ENCODE results near the gene TRMT61A.

TRMT61A gene

GRCh38 chr14:103533999-103534575, 5.1 kb downstream of the TRMT61A start:
- H3K27ac ChIP-seq: no peak overlapping the region
- H3K9ac ChIP-seq (ENCODE audit: insufficient read length): no peak overlapping the region
- DNase-seq (ENCODE audit: low read depth, low spot score): no peak
- no peak for TF ChIP-seq POLR2AphosphoS5 (IDR thresholded peaks at IDR 0.05; ENCODE audit: borderline replicate concordance, low read depth, low read length)
- no peak for TF ChIP-seq FOXP2 (optimal IDR thresholded peaks at IDR 0.05; ENCODE audit: control extremely low read depth, extremely low read length, insufficient read depth)
- H3K4me3 ChIP-seq: no peak overlapping the region
- no peaks in the 10 kb centered on the region for H3K9me3 ChIP-seq (ENCODE audit: low read depth, low read length)
- H3K36me3 ChIP-seq (ENCODE audit: insufficient read depth, low read length): peaks cover 9% of the 10 kb centered on the region; the same call in 1 of the 2 replicates

DNA sequence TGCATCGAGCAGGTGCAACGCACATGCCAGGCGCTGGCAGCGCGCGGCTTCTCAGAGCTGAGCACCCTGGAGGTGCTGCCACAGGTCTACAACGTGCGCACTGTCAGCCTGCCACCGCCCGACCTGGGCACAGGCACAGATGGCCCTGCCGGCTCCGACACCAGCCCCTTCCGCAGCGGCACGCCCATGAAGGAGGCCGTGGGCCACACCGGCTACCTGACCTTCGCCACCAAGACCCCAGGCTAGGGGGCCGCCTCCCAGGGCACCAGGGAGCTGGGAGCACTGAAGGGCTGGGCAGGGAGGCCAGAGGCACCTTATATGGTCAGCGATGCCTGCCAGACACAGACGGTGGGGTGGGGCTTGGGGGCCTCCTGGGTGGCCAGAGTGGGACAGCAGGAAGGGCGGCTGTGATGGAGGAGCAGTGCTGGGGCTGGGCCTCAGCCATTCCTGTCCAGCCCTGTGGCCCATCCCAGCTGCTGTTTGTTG, 5.6 kb downstream of the TRMT61A start:
- H3K9me3 ChIP-seq (ENCODE audit: low read depth, low read length): no peaks in the 10 kb centered on the region
- H3K9ac ChIP-seq (ENCODE audit: insufficient read length): no peak overlapping the region
- no peak for DNase-seq (ENCODE audit: low read depth, low spot score)
- H3K36me3 ChIP-seq (ENCODE audit: insufficient read depth, low read length): peaks cover 9% of the 10 kb centered on the region; the same call in 1 of the 2 replicates
- no peak for TF ChIP-seq POLR2AphosphoS5 (IDR thresholded peaks at IDR 0.05; ENCODE audit: borderline replicate concordance, low read depth, low read length)
- TF ChIP-seq EZH2 (IDR thresholded peaks at IDR 0.05): no peak
- TF ChIP-seq FOXP2 (optimal IDR thresholded peaks at IDR 0.05; ENCODE audit: control extremely low read depth, extremely low read length, insufficient read depth): no peak
- H3K4me3 ChIP-seq: no peak overlapping the region
- no peak overlapping the region for H3K27ac ChIP-seq

- Histone ChIP-seq H3K36me3 (ENCODE audit: insufficient read depth, low read length) (peaks cover 6% of the 10 kb centered on the region; the same call in 1 of the 2 replicates), H3K9me3 (ENCODE audit: low read depth, low read length) (no peaks in the 10 kb centered on the region)
- TF ChIP-seq EZH2 (IDR thresholded peaks at IDR 0.05): no peak
- no peak for TF ChIP-seq POLR2AphosphoS5 (IDR thresholded peaks at IDR 0.05; ENCODE audit: borderline replicate concordance, low read depth, low read length)
- no peak for TF ChIP-seq FOXP2 (optimal IDR thresholded peaks at IDR 0.05; ENCODE audit: control extremely low read depth, extremely low read length, insufficient read depth)
These were observed 6.3 kb downstream of the TRMT61A start for GRCh38 chr14:103535081-103535890.

GRCh38 chr14:103535891-103536565, 7.0 kb downstream of the TRMT61A start:
- H3K36me3 ChIP-seq (ENCODE audit: insufficient read depth, low read length): no peaks in the 10 kb centered on the region; the same call in 1 of the 2 replicates
- no peaks in the 10 kb centered on the region for H3K9me3 ChIP-seq (ENCODE audit: low read depth, low read length)
- no peak for DNase-seq (ENCODE audit: low read depth, low spot score)
- TF ChIP-seq EZH2 (IDR thresholded peaks at IDR 0.05) (no peak), POLR2AphosphoS5 (IDR thresholded peaks at IDR 0.05; ENCODE audit: borderline replicate concordance, low read depth, low read length) (no peak), FOXP2 (optimal IDR thresholded peaks at IDR 0.05; ENCODE audit: control extremely low read depth, extremely low read length, insufficient read depth) (no peak)
- no peak overlapping the region for H3K4me3 ChIP-seq
- H3K27ac ChIP-seq: no peak overlapping the region
- no peak overlapping the region for H3K9ac ChIP-seq (ENCODE audit: insufficient read length)

More at GRCh38 chr14:103535081-103535890, 6.3 kb downstream of the TRMT61A start:
- no peak overlapping the region for H3K4me3 ChIP-seq
- H3K9ac ChIP-seq (ENCODE audit: insufficient read length): no peak overlapping the region
- no peak overlapping the region for H3K27ac ChIP-seq
- DNase-seq (ENCODE audit: low read depth, low spot score): no peak

DNA sequence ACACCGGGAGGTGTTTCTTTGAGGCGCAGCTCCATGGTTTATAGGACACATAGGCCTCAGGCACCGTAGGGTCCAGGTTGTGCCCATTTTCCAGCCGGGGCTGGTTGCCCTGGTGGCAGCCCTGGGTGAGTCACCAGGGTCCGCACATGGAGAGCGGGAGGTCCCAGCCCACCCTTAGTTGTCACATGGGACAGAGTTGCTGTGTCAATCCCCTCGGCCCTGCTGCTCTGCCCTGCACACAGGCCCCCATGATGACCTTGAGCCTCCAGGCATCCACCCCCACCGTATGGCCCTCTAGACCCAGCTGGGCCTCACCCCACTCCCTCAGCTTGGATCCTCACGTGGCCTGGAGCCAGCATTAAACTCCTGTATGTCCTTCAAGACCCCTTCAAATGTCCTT, 7.7 kb downstream of the TRMT61A start:
- TF ChIP-seq EZH2 (IDR thresholded peaks at IDR 0.05) (no peak), POLR2AphosphoS5 (IDR thresholded peaks at IDR 0.05; ENCODE audit: borderline replicate concordance, low read depth, low read length) (no peak), FOXP2 (optimal IDR thresholded peaks at IDR 0.05; ENCODE audit: control extremely low read depth, extremely low read length, insufficient read depth) (no peak)
- H3K9me3 ChIP-seq (ENCODE audit: low read depth, low read length): no peaks in the 10 kb centered on the region
- H3K4me3 ChIP-seq: no peak overlapping the region
- H3K9ac ChIP-seq (ENCODE audit: insufficient read length): no peak overlapping the region
- H3K36me3 ChIP-seq (ENCODE audit: insufficient read depth, low read length): no peaks in the 10 kb centered on the region; the same call in 1 of the 2 replicates
- no peak for DNase-seq (ENCODE audit: low read depth, low spot score)
- H3K27ac ChIP-seq: no peak overlapping the region

GRCh38 chr14:103537175-103537990, 8.4 kb downstream of the TRMT61A start:
- DNase-seq (ENCODE audit: low read depth, low spot score): no peak
- no peak overlapping the region for H3K4me3 ChIP-seq
- no peaks in the 10 kb centered on the region; the same call in 1 of the 2 replicates for H3K36me3 ChIP-seq (ENCODE audit: insufficient read depth, low read length)
- no peaks in the 10 kb centered on the region for H3K9me3 ChIP-seq (ENCODE audit: low read depth, low read length)
- H3K27ac ChIP-seq: 0 out of 2 replicates have a peak overlapping the region, but pooled peaks have one; percentile 19
- TF ChIP-seq FOXP2 (optimal IDR thresholded peaks at IDR 0.05; ENCODE audit: control extremely low read depth, extremely low read length, insufficient read depth) (no peak), EZH2 (IDR thresholded peaks at IDR 0.05) (no peak), POLR2AphosphoS5 (IDR thresholded peaks at IDR 0.05; ENCODE audit: borderline replicate concordance, low read depth, low read length) (no peak)
- no peak overlapping the region for H3K9ac ChIP-seq (ENCODE audit: insufficient read length)

DNA sequence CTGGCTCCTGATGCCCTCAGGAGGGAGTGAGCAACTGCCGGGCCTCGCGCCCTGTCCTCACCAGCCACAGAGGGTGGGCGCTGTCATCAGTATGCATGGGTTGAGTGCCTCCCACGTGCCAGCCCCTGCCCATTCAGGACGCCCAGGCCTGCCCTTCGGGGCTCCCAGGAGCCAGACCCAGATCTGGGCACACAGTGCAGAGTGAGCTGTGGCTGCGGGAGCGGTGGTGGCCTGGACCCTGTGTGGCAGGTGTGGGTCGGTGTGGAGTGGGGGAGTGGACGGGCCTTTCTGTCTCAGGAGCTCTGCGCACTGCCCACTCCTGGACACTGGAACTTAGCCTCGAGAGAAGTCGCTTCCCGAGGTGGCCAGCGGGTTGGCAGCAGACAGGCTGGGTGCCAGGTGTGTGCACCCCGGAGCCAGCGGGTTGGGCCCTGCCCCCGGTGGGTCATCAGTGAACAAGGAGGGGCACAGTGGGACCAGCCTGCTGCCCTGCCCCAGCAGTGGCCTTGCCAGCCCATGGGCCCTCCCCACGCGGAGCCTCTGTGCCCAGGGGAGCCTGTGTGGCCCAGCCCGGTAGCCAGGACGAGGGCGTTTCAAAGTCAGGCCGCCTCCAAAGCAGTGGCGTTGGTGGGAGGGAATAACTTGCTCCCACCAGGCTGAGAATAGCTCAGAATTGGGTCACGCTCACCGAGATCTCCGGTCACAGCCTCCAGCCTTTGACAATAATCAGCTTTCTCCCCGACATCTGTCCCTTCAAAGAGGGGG, 9.5 kb downstream of the TRMT61A start:
- Histone ChIP-seq H3K9ac (ENCODE audit: insufficient read length) (no peak overlapping the region), H3K36me3 (ENCODE audit: insufficient read depth, low read length) (no peaks in the 10 kb centered on the region; the same call in 1 of the 2 replicates), H3K9me3 (ENCODE audit: low read depth, low read length) (no peaks in the 10 kb centered on the region), H3K27ac (no peak overlapping the region), H3K4me3 (no peak overlapping the region)
- DNase-seq (ENCODE audit: low read depth, low spot score): no peak
- TF ChIP-seq FOXP2 (optimal IDR thresholded peaks at IDR 0.05; ENCODE audit: control extremely low read depth, extremely low read length, insufficient read depth): no peak
- TF ChIP-seq POLR2AphosphoS5 (IDR thresholded peaks at IDR 0.05; ENCODE audit: borderline replicate concordance, low read depth, low read length): no peak
- no peak for TF ChIP-seq EZH2 (IDR thresholded peaks at IDR 0.05)

All from SK-N-MC (cell line).